Measurements from ENCODE around the gene GSTM5. TPM values are rescaled to one million over a fixed set of nuclear protein-coding genes. Genes with fewer than 3 reads are reported as not detected.

GSTM5 gene
- total and polyA plus RNA-seq, 2 donors (not counting 3 experiments of a cell fraction or from before 2014, with no cell fraction given), result 0.25 to 1.6 TPM

GRCh38 chr1:109764561-109765482 is 52.8 kb downstream of the GSTM5 start:
- POLR2A ChIA-PET, result interaction anchor here (0.6 kb wide), 1 partner anchor 139 kb away, joined by 3 read pairs; no protein-coding TSS in a partner anchor

More at GRCh38 chr1:109764561-109765482, 52.8 kb downstream of the GSTM5 start:
- BruUV-seq (replicated peaks), result no TSS peak
- Histone ChIP-seq H3K79me2 (ENCODE audit: control insufficient read depth, insufficient read depth, low read length) (no peaks in the 10 kb centered on the region), H3K9ac (replicated peaks; ENCODE audit: extremely low read depth, insufficient read depth, low read length) (no peak overlapping the region), H3K4me3 (replicated peaks in 1 of 3; ENCODE audit: insufficient read depth in 1 of 3, low read depth in 1 of 3, low read length in 3 of 3) (no peak overlapping the region), H3K36me3 (ENCODE audit: control insufficient read depth in 2 of 2, extremely low read depth in 1 of 2, insufficient read depth in 2 of 2, low read length in 2 of 2) (no peaks in the 10 kb centered on the region), H3K4me2 (ENCODE audit: insufficient read depth, low read length) (no peak overlapping the region), H3K9me3 (replicated peaks; ENCODE audit: control insufficient read depth, insufficient read depth, low read length) (no peaks in the 10 kb centered on the region), H2AFZ (ENCODE audit: low read depth, low read length) (no peak overlapping the region), H3K4me1 (ENCODE audit: control insufficient read depth, extremely low read depth, insufficient read depth, low read length) (peaks cover 14% of the 10 kb centered on the region), H3K27me3 (ENCODE audit: control insufficient read depth in 2 of 2, insufficient read depth in 2 of 2, low read length in 2 of 2) (no peaks in the 10 kb centered on the region), H3K9me1 (replicated peaks; ENCODE audit: control insufficient read depth, extremely low read depth, insufficient read depth, low read length) (no peaks in the 10 kb centered on the region), H3K27ac (ENCODE audit: insufficient read depth, low read depth, low read length) (no peak overlapping the region), H4K20me1 (replicated peaks; ENCODE audit: control insufficient read depth, extremely low read depth, insufficient read depth, low read length) (no peaks in the 10 kb centered on the region)
- FAIRE-seq, result no peak
- CTCF ChIA-PET, result interaction anchor here (0.7 to 1.6 kb wide), 5 partner anchors 125 to 233 kb away, joined by 3 to 8 read pairs (median 4); partner anchors contain the start of gene AHCYL1
- dilution Hi-C loops (cut with MboI; ENCODE audit: extremely low pct_ligation_motif_present, low sequenced_read_pairs) (no loop called here), intact Hi-C loops (cut with micrococcal nuclease) (loop anchor here (5.0 to 10.0 kb wide), 2 partner anchors 98 to 280 kb away; partner anchors contain the start of genes ATXN7L2 and GSTM2)
- DNase-seq (ENCODE audit: low read depth, low spot score), result no peak
- TF ChIP-seq FOS (IDR thresholded peaks at IDR 0.05; ENCODE audit: borderline replicate concordance, insufficient read depth, low read length) (no peak), JUN (IDR thresholded peaks at IDR 0.05; ENCODE audit: borderline replicate concordance, insufficient read depth, insufficient read length, low read depth) (no peak), POLR2A (IDR thresholded peaks at IDR 0.05; ENCODE audit: low read depth, low read length) (no peak), EZH2 (IDR thresholded peaks at IDR 0.05; ENCODE audit: borderline replicate concordance, low read depth, low read length, severe bottlenecking) (no peak), POLR2AphosphoS5 (IDR thresholded peaks at IDR 0.05; ENCODE audit: insufficient read depth, low read depth, low read length) (no peak), CTCF (IDR thresholded peaks at IDR 0.05; ENCODE audit: extremely low read depth in 1 of 2, insufficient read depth in 1 of 2, low read depth in 1 of 2, low read length in 2 of 2) (no peak), GATA2 (IDR thresholded peaks at IDR 0.05; ENCODE audit: insufficient read depth, insufficient read length, low read depth, low read length) (no peak), MAX (IDR thresholded peaks at IDR 0.05; ENCODE audit: insufficient read depth, insufficient read length) (no peak), MYC (IDR thresholded peaks at IDR 0.05; ENCODE audit: low read depth, low read length) (no peak)
